Loucy (cell line): ENCODE measurements around the gene NXT1.

Experiments used
- H2AFZ ChIP-seq: fragments of 200-600 bp; sonication (generic); 2 replicates; pipeline ENCODE4 v1.6.0; 2016; ENCODE audit warnings: antibody characterized with exemption, mild to moderate bottlenecking, low read length, moderate library complexity
- H3F3A ChIP-seq: fragments of 200-600 bp; 2 replicates; pipeline ENCODE4 v1.6.0; 2016; ENCODE audit warnings: antibody characterized with exemption, low read depth, mild to moderate bottlenecking
- H3K27me3 ChIP-seq: fragments of 200-600 bp; sonication (generic); 2 replicates; pipeline ENCODE4 v1.6.1; 2014; ENCODE audit warnings: low read length, mild to moderate bottlenecking; ENCODE audit not compliant: insufficient read depth, poor library complexity, severe bottlenecking
- H3K36me3 ChIP-seq: fragments of 200-600 bp; sonication (generic); 2 replicates; pipeline ENCODE4 v1.6.1; 2016; ENCODE audit warnings: low read length; ENCODE audit not compliant: insufficient read depth
- H3K4me1 ChIP-seq: fragments of 200-600 bp; sonication (generic); 2 replicates; pipeline ENCODE4 v1.5.1; 2014; ENCODE audit warnings: low read length, mild to moderate bottlenecking; ENCODE audit not compliant: insufficient read depth, poor library complexity, severe bottlenecking
- H3K4me2 ChIP-seq: fragments of 200-600 bp; sonication (generic); 2 replicates; pipeline ENCODE4 v1.6.0; 2014; ENCODE audit warnings: antibody characterized with exemption, low read length, low read depth, mild to moderate bottlenecking; ENCODE audit not compliant: poor library complexity, severe bottlenecking
- H3K4me3 ChIP-seq: fragments of 200-600 bp; sonication (generic); 2 replicates; pipeline ENCODE4 v1.5.1; 2014; ENCODE audit warnings: low read length, mild to moderate bottlenecking, mixed read lengths; ENCODE audit not compliant: poor library complexity, severe bottlenecking
- H3K79me2 ChIP-seq: fragments of 200-600 bp; sonication (generic); 2 replicates; pipeline ENCODE4 v1.6.1; 2014; ENCODE audit warnings: low read length; ENCODE audit not compliant: insufficient read depth
- H3K9ac ChIP-seq: fragments of 200-600 bp; sonication (generic); 2 replicates; pipeline ENCODE4 v1.6.0; 2014; ENCODE audit warnings: mild to moderate bottlenecking, low read depth, low read length, moderate library complexity; ENCODE audit not compliant: poor library complexity, severe bottlenecking
- H3K9me2 ChIP-seq: fragments of 200-600 bp; sonication (generic); replicated peaks from 2 replicates; pipeline ENCODE4 v1.6.1; 2016; ENCODE audit warnings: low read depth, low read length, mixed read lengths
- H3K9me3 ChIP-seq: fragments of 200-600 bp; sonication (generic); 2 replicates; pipeline ENCODE4 v1.6.1; 2014; ENCODE audit warnings: mild to moderate bottlenecking, antibody characterized with exemption, low read length, low read depth; ENCODE audit not compliant: insufficient read depth
- H4K20me1 ChIP-seq: fragments of 200-600 bp; sonication (generic); 2 replicates; pipeline ENCODE4 v1.6.0; 2014; ENCODE audit warnings: antibody characterized with exemption, low read length, mild to moderate bottlenecking; ENCODE audit not compliant: insufficient read depth, poor library complexity, severe bottlenecking
- EZH2phosphoT487 ChIP-seq: fragments of 200-600 bp; IDR thresholded peaks from 2 replicates; pipeline ENCODE4 v1.6.1; 2018; ENCODE audit warnings: antibody characterized with exemption, mild to moderate bottlenecking, moderate library complexity, borderline replicate concordance
- TF ChIP-seq, protein P1 (sequence below): fragments of 200-600 bp; sonication (generic); conservative IDR thresholded peaks from 2 replicates; pipeline ENCODE4 v1.5.1; 2014; ENCODE audit warnings: mild to moderate bottlenecking, antibody characterized with exemption, low read length

NXT1 gene

GRCh38 chr20:23343590-23343989 is 7.0 kb upstream of the NXT1 start:
- TF ChIP-seq EZH2phosphoT487 = no peak
- TF ChIP-seq, protein P1, sequence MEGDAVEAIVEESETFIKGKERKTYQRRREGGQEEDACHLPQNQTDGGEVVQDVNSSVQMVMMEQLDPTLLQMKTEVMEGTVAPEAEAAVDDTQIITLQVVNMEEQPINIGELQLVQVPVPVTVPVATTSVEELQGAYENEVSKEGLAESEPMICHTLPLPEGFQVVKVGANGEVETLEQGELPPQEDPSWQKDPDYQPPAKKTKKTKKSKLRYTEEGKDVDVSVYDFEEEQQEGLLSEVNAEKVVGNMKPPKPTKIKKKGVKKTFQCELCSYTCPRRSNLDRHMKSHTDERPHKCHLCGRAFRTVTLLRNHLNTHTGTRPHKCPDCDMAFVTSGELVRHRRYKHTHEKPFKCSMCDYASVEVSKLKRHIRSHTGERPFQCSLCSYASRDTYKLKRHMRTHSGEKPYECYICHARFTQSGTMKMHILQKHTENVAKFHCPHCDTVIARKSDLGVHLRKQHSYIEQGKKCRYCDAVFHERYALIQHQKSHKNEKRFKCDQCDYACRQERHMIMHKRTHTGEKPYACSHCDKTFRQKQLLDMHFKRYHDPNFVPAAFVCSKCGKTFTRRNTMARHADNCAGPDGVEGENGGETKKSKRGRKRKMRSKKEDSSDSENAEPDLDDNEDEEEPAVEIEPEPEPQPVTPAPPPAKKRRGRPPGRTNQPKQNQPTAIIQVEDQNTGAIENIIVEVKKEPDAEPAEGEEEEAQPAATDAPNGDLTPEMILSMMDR = no peak
- H3K79me2 ChIP-seq = no peaks in the 10 kb centered on the region
- H3K4me2 ChIP-seq = no peak overlapping the region
- H3K9me3 ChIP-seq = no peaks in the 10 kb centered on the region
- no peaks in the 10 kb centered on the region for H3K9me2 ChIP-seq
- no peaks in the 10 kb centered on the region for H3K4me1 ChIP-seq
- no peaks in the 10 kb centered on the region for H4K20me1 ChIP-seq
- no peak overlapping the region for H2AFZ ChIP-seq
- H3K9ac ChIP-seq = no peak overlapping the region
- no peaks in the 10 kb centered on the region for H3K36me3 ChIP-seq
- H3F3A ChIP-seq = no peaks in the 10 kb centered on the region
- no peak overlapping the region for H3K4me3 ChIP-seq
- no peaks in the 10 kb centered on the region for H3K27me3 ChIP-seq

- Histone ChIP-seq H4K20me1 (no peaks in the 10 kb centered on the region), H3K27me3 (no peaks in the 10 kb centered on the region), H3K9ac (no peak overlapping the region), H2AFZ (no peak overlapping the region), H3K36me3 (no peaks in the 10 kb centered on the region), H3K4me3 (no peak overlapping the region), H3F3A (no peaks in the 10 kb centered on the region), H3K79me2 (0 out of 2 replicates have a peak, but pooled peaks cover 5% of the 10 kb centered on the region), H3K9me3 (no peaks in the 10 kb centered on the region), H3K4me2 (no peak overlapping the region), H3K9me2 (no peaks in the 10 kb centered on the region), H3K4me1 (peaks cover 6% of the 10 kb centered on the region)
- TF ChIP-seq EZH2phosphoT487 = no peak
- TF ChIP-seq, protein P1 = no peak
Observed at GRCh38 chr20:23344336-23344735, 6.3 kb upstream of the NXT1 start.

DNA sequence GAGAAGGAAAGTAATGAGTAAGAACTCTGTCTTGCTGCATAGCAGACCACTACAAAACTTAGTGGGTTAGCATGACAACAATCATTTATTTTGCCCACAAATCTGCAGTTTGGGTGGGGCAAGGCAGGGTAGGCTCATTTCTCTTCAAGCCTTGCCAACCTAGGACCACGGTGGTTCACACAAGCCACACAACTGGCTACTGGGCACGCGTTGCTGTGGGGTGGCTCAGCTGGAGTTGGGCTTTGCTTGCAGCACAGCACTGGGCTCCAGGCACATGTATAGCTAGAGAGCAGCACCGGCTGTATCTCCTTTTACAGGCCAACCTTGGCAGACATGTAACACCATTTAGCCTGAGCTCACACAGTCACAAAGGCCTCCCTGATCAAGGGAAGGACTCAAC is 4.6 kb upstream of the NXT1 start:
- Histone ChIP-seq H3K4me3 (no peak overlapping the region), H3K4me1 (peaks cover 10% of the 10 kb centered on the region), H3K9me2 (no peaks in the 10 kb centered on the region), H3K79me2 (peaks cover 8% of the 10 kb centered on the region), H3F3A (no peaks in the 10 kb centered on the region), H2AFZ (no peak overlapping the region), H4K20me1 (peaks cover 2% of the 10 kb centered on the region), H3K36me3 (no peaks in the 10 kb centered on the region), H3K9me3 (no peaks in the 10 kb centered on the region), H3K9ac (no peak overlapping the region), H3K4me2 (no peak overlapping the region), H3K27me3 (no peaks in the 10 kb centered on the region)
- TF ChIP-seq, protein P1 = no peak
